A549 (cell line): ENCODE measurements around the gene BICRAL. TPM values are rescaled to one million over a fixed set of nuclear protein-coding genes. Genes with fewer than 3 reads are reported as not detected.

Experiments
- ATAC-seq, 2 experiments: fragments of 200-7000 bp in 1 of 2; fragments of >200 bp in 1 of 2; cut with Nextera tagmentation in 1 of 2; cut with Tn5 transposase in 1 of 2; 3 replicates each; pipeline versions ENCODE4 v1.8.0 to v1.9.1; 2018 to 2020; ENCODE audit warnings: mild to moderate bottlenecking in 1 of 2, moderate library complexity in 1 of 2
- CTCF ChIA-PET: fragments of 300-600 bp; sonication (Branson Sonifier 250); formaldehyde crosslinking; extraction: SDS; loops from one replicate; lab custom pipeline; 2021; ENCODE audit warnings: antibody characterized with exemption, inconsistent platforms; lab: Yijun Ruan, JAX
- POLR2A ChIA-PET: fragments of 350-600 bp; formaldehyde crosslinking; extraction: SDS; loops from one replicate; lab custom pipeline; 2021; ENCODE audit warnings: antibody characterized with exemption, inconsistent platforms; lab: Yijun Ruan, JAX
- DNase-seq, 2 experiments: peaks; one replicate each; pipeline versions ENCODE4 v3.0.0 to v3.0.0-alpha.2; 2011 to 2016; ENCODE audit warnings: low read depth in 1 of 2, low spot score in 1 of 2
- FAIRE-seq: peaks from 2 replicates; lab custom pipeline; 2011; peaks lifted over from hg19 to GRCh38; lab: Jason Lieb, UNC
- H3K27ac ChIP-seq, 2 experiments: fragments of >200 bp; sonication (Bioruptor Twin); formaldehyde crosslinking; 3 replicates each; pipeline ENCODE4 v1.5.1; 2016 to 2017
- H3K4me1 ChIP-seq: fragments of >200 bp; sonication (Bioruptor Twin); formaldehyde crosslinking; 3 replicates; pipeline ENCODE4 v1.6.1; 2016
- H3K4me2 ChIP-seq: fragments of >200 bp; sonication (Bioruptor Twin); formaldehyde crosslinking; 3 replicates; pipeline ENCODE4 v1.6.1; 2016
- H3K4me3 ChIP-seq: fragments of >200 bp; sonication (Bioruptor Twin); formaldehyde crosslinking; 3 replicates; pipeline ENCODE4 v1.5.1; 2016
- H3K9me3 ChIP-seq: fragments of >200 bp; sonication (Bioruptor Twin); formaldehyde crosslinking; 3 replicates; pipeline ENCODE4 v1.6.1; 2016
- BCL3 ChIP-seq: fragments of >200 bp; sonication (Bioruptor Twin); formaldehyde crosslinking; IDR thresholded peaks from 3 replicates; pipeline ENCODE4 v1.6.1; 2016
- BHLHE40 ChIP-seq: IDR thresholded peaks from 2 replicates; pipeline ENCODE4 v1.6.1; 2012; ENCODE audit warnings: low read depth, low read length, inconsistent platforms
- CHD2 ChIP-seq: fragments of 150-350 bp; IDR thresholded peaks from 2 replicates; pipeline ENCODE4 v1.6.1; 2014; ENCODE audit warnings: low read length; ENCODE audit not compliant: partially characterized antibody
- CHD4 ChIP-seq: fragments of 200-600 bp; sonication (generic); IDR thresholded peaks from 2 replicates; pipeline ENCODE4 v1.6.1; 2016; ENCODE audit warnings: antibody characterized with exemption, mild to moderate bottlenecking, borderline replicate concordance
- E2F6 ChIP-seq: IDR thresholded peaks from 2 replicates; pipeline ENCODE4 v1.6.1; 2012; ENCODE audit warnings: low read depth, borderline replicate concordance
- EHMT2 ChIP-seq: fragments of 200-600 bp; sonication (generic); IDR thresholded peaks from 2 replicates; pipeline ENCODE4 v1.6.1; 2016; ENCODE audit warnings: antibody characterized with exemption, low read depth, mild to moderate bottlenecking, moderate library complexity
- EP300 ChIP-seq, 2 experiments: fragments of >200 bp; sonication (Bioruptor Twin); formaldehyde crosslinking; IDR thresholded peaks; 2 replicates in 1 of 2; 3 replicates in 1 of 2; pipeline ENCODE4 v1.6.1; 2016 to 2017
- ESRRA ChIP-seq: fragments of 150-350 bp; IDR thresholded peaks from 2 replicates; pipeline ENCODE4 v1.6.1; 2014; ENCODE audit warnings: mild to moderate bottlenecking, low read length, borderline replicate concordance
- FOSB ChIP-seq: fragments of 250-450 bp; sonication (Bioruptor Pico); IDR thresholded peaks from 2 replicates; pipeline ENCODE4 v1.5.0; 2020; ENCODE audit warnings: mild to moderate bottlenecking, moderate library complexity
- FOSL2 ChIP-seq, 2 experiments: fragments of 450-650 bp in 1 of 2; fragments of >200 bp in 1 of 2; sonication (Bioruptor Twin) in 1 of 2; formaldehyde crosslinking; IDR thresholded peaks; 2 replicates each; pipeline versions ENCODE4 v1.5.0 to v1.6.1; 2016 to 2020; ENCODE audit warnings: mild to moderate bottlenecking in 1 of 2, moderate library complexity in 1 of 2
- FOXS1 ChIP-seq: fragments of 250-450 bp; sonication (Bioruptor Pico); IDR thresholded peaks from 2 replicates; pipeline ENCODE4 v1.5.0; 2020; ENCODE audit warnings: mild to moderate bottlenecking, moderate library complexity
- GATA3 ChIP-seq: IDR thresholded peaks from 2 replicates; pipeline ENCODE4 v1.6.1; 2012; ENCODE audit warnings: borderline replicate concordance
- HOXB13 ChIP-seq: fragments of 250-450 bp; sonication (Bioruptor Pico); IDR thresholded peaks from 2 replicates; pipeline ENCODE4 v1.5.0; 2020; ENCODE audit warnings: low read depth, mild to moderate bottlenecking, moderate library complexity
- KDM5A ChIP-seq: fragments of 200-600 bp; sonication (generic); IDR thresholded peaks from 2 replicates; pipeline ENCODE4 v1.6.1; 2016; ENCODE audit warnings: antibody characterized with exemption, mild to moderate bottlenecking
- MAX ChIP-seq: IDR thresholded peaks from 2 replicates; pipeline ENCODE4 v1.6.1; 2012
- MAZ ChIP-seq: fragments of 150-350 bp; IDR thresholded peaks from 2 replicates; pipeline ENCODE4 v1.6.1; 2014; ENCODE audit warnings: antibody characterized with exemption, low read depth, low read length, borderline replicate concordance
- NR3C1 ChIP-seq: fragments of >200 bp; sonication (Bioruptor Twin); formaldehyde crosslinking; IDR thresholded peaks from 3 replicates; pipeline ENCODE4 v1.6.1; 2017
- PHF8 ChIP-seq: fragments of 200-600 bp; sonication (generic); IDR thresholded peaks from 2 replicates; pipeline ENCODE4 v1.6.1; 2016; ENCODE audit warnings: low read depth, mild to moderate bottlenecking, antibody characterized with exemption, moderate library complexity, borderline replicate concordance
- POLR2A ChIP-seq: IDR thresholded peaks from 2 replicates; pipeline ENCODE4 v1.6.1; 2012; ENCODE audit warnings: mild to moderate bottlenecking, low read length
- RAD21 ChIP-seq, 2 experiments: fragments of >200 bp in 1 of 2; sonication (Bioruptor Twin) in 1 of 2; formaldehyde crosslinking in 1 of 2; IDR thresholded peaks in 1 of 2; conservative IDR thresholded peaks in 1 of 2; 2 replicates in 1 of 2; 3 replicates in 1 of 2; pipeline ENCODE4 v1.6.1; 2012 to 2018; ENCODE audit warnings: inconsistent platforms in 1 of 2
- RARB ChIP-seq: fragments of 250-450 bp; sonication (Bioruptor Pico); IDR thresholded peaks from 2 replicates; pipeline ENCODE4 v1.8.0; 2021; ENCODE audit warnings: mild to moderate bottlenecking, moderate library complexity
- RCOR1 ChIP-seq: fragments of 150-350 bp; IDR thresholded peaks from 2 replicates; pipeline ENCODE4 v1.6.1; 2014; ENCODE audit warnings: antibody characterized with exemption, low read length, low read depth
- RNF2 ChIP-seq: fragments of 200-600 bp; sonication (generic); IDR thresholded peaks from 2 replicates; pipeline ENCODE4 v1.6.1; 2016; ENCODE audit warnings: low read depth, mild to moderate bottlenecking, antibody characterized with exemption, moderate library complexity, borderline replicate concordance
- TFCP2L1 ChIP-seq: fragments of 250-450 bp; sonication (Bioruptor Pico); IDR thresholded peaks from 2 replicates; pipeline ENCODE4 v1.5.0; 2021; ENCODE audit warnings: mild to moderate bottlenecking
- USF2 ChIP-seq: fragments of 450-650 bp; IDR thresholded peaks from 2 replicates; pipeline ENCODE4 v1.6.1; 2014; ENCODE audit warnings: antibody characterized with exemption
- ZSCAN20 ChIP-seq: fragments of 250-450 bp; sonication (Bioruptor Pico); IDR thresholded peaks from 2 replicates; pipeline ENCODE4 v1.8.0; 2022; ENCODE audit warnings: mild to moderate bottlenecking, moderate library complexity
- WGBS: methylation state at CpG from one replicate; pipeline ENCODE4 v1.1.6; 2017; ENCODE audit errors: missing lambda C conversion rate; 5-methylcytosine and 5-hydroxymethylcytosine counted together
- polyA plus RNA-seq, 4 experiments: library from polyadenylated mRNA; depleted of rRNA in 3 of 4; stranded (reverse); fragments of >200 nt; fragmentation: RNase III in 1 of 4; extraction: RNeasy Plus Mini Kit Qiagen cat#74134 plus additional on column Dnase treatment in 1 of 4; gene quantifications; 2 replicates in 3 of 4; 3 replicates in 1 of 4; pipeline ENCODE4 v1.2.3, GENCODE V29; 2011 to 2017

BICRAL gene
- polyA plus RNA-seq, 2 of the 4 experiments (the other 2 are of a cell fraction) = 3.3 to 8.6 TPM

- ATAC-seq (peak; percentile 3 to 11; a peak in 2 of 6 replicates), DNase-seq (no peak), FAIRE-seq (no peak)
- POLR2A ChIA-PET = interaction anchor here (0.9 to 2.2 kb wide), 2 partner anchors 10 to 107 kb away, joined by 5 to 22 read pairs; partner anchors contain the start of genes BICRAL and RPL7L1
- CTCF ChIA-PET = interaction anchor here (0.5 to 1.4 kb wide), 4 partner anchors 11 to 440 kb away, joined by 3 to 4 read pairs (median 3); no protein-coding TSS in a partner anchor
- Histone ChIP-seq H3K4me2 (peak overlapping the region; percentile 94), H3K4me1 (peaks cover 8% of the 10 kb centered on the region; the same call in 2 of the 3 replicates), H3K9me3 (no peaks in the 10 kb centered on the region), H3K4me3 (peak overlapping the region; percentile 80), H3K27ac (peak overlapping the region; percentile 98 to 99)
- no peak for TF ChIP-seq GATA3
- TF ChIP-seq MAX = no peak
- TF ChIP-seq BCL3 = no peak
- no peak for TF ChIP-seq HOXB13 (CRISPR knock-in tag)
- no peak for TF ChIP-seq RCOR1
- TF ChIP-seq USF2 = no peak
- TF ChIP-seq ESRRA = no peak
- TF ChIP-seq E2F6 = no peak
- TF ChIP-seq RNF2 = no peak
- no peak for TF ChIP-seq ZSCAN20 (CRISPR knock-in tag)
- TF ChIP-seq EHMT2 = no peak
- no peak for TF ChIP-seq MAZ
- TF ChIP-seq FOXS1 (CRISPR knock-in tag) = no peak
- WGBS = 63% methylated on average over 4 of the region's 4 CpGs
Observed at GRCh38 chr6:42889815-42890214, 108.0 kb downstream of the BICRAL start.

- 2% methylated on average over 47 of the region's 63 CpGs for WGBS
- Histone ChIP-seq H3K4me1 (peaks cover 8% of the 10 kb centered on the region; the same call in 2 of the 3 replicates), H3K4me3 (peak overlapping the region; percentile 80), H3K9me3 (no peaks in the 10 kb centered on the region), H3K4me2 (peak overlapping the region; percentile 94), H3K27ac (peak overlapping the region; percentile 98 to 99)
- FAIRE-seq = no peak
- ChIA-PET POLR2A (interaction anchor here (0.5 to 2.2 kb wide), 8 partner anchors 8 to 691 kb away, joined by 3 to 22 read pairs (median 3); partner anchors contain the start of genes BICRAL, RPL7L1 and TBCC), CTCF (interaction anchor here (0.5 to 1.4 kb wide), 5 partner anchors 10 to 439 kb away, joined by 3 to 4 read pairs (median 3); partner anchors contain the start of gene TBCC)
- peak; percentile 94 to 95 for ATAC-seq
- DNase-seq = peak; percentile 79 to 95
- TF ChIP-seq FOSB = peak; percentile 44; the same call in 1 of the 2 replicates
- TF ChIP-seq POLR2A = peak; percentile 80
- TF ChIP-seq MAX = peak; percentile 69; the same call in 1 of the 2 replicates
- TF ChIP-seq EP300 (IDR thresholded peaks at IDR 0.05) = no peak
- TF ChIP-seq CHD4 = no peak
- TF ChIP-seq KDM5A = no peak
- peak; percentile 43; the same call in 1 of the 2 replicates for TF ChIP-seq GATA3
- peak; percentile 76; the same call in 1 of the 2 replicates for TF ChIP-seq TFCP2L1 (CRISPR knock-in tag)
- peak; percentile 93 for TF ChIP-seq PHF8
- TF ChIP-seq RARB = 0 out of 2 replicates have a peak, but pooled peaks have one; percentile 38
- TF ChIP-seq ZSCAN20 (CRISPR knock-in tag) = no peak
- TF ChIP-seq RNF2 = no peak
- TF ChIP-seq EHMT2 = no peak
- TF ChIP-seq BHLHE40 = no peak
- peak; percentile 32 for TF ChIP-seq CHD2
- TF ChIP-seq BCL3 = peak; percentile 82
- TF ChIP-seq E2F6 = 0 out of 2 replicates have a peak, but pooled peaks have one; percentile 43
- no peak for TF ChIP-seq NR3C1
- TF ChIP-seq ESRRA = no peak
- no peak for TF ChIP-seq FOSL2 (IDR thresholded peaks at IDR 0.05)
- 0 out of 2 replicates have a peak, but pooled peaks have one; percentile 4 for TF ChIP-seq FOSL2 (CRISPR knock-in tag; IDR thresholded peaks at IDR 0.05)
- TF ChIP-seq RAD21 (conservative IDR thresholded peaks at IDR 0.05 in 1 of 2, IDR thresholded peaks at IDR 0.05 in 1 of 2) = no peak
Observed at GRCh38 chr6:42890311-42891198, 108.7 kb downstream of the BICRAL start.
